Measurements from ENCODE around the gene C22orf31. TPM values are rescaled to one million over a fixed set of nuclear protein-coding genes. Genes with fewer than 3 reads are reported as not detected.

C22orf31 gene
- total RNA-seq, 1 experiment from 2014 or later = not detected

GRCh38 chr22:29055192-29055830 lies 6.3 kb downstream of the C22orf31 start:
- Histone ChIP-seq H3K4me1 (ENCODE audit: control insufficient read depth in 1 of 2, insufficient read depth in 2 of 2, low read length in 2 of 2) (no peaks in the 10 kb centered on the region), H2AFZ (ENCODE audit: low read depth, low read length, poor library complexity, severe bottlenecking) (no peak overlapping the region), H3K4me3 (replicated peaks in 1 of 2; ENCODE audit: low read depth in 1 of 2, low read length in 2 of 2) (no peak overlapping the region), H3K27me3 (ENCODE audit: insufficient read depth, low read length) (no peaks in the 10 kb centered on the region), H3K9me3 (ENCODE audit: control insufficient read depth in 1 of 2, insufficient read depth in 1 of 2, low read depth in 1 of 2, low read length in 2 of 2) (no peaks in the 10 kb centered on the region), H3K9ac (ENCODE audit: low read length) (no peak overlapping the region), H3K79me2 (ENCODE audit: insufficient read depth, low read length) (no peaks in the 10 kb centered on the region), H3K36me3 (ENCODE audit: control insufficient read depth in 1 of 2, insufficient read depth in 2 of 2, low read length in 2 of 2) (peaks cover 0 to 2% of the 10 kb centered on the region in 2 experiments; a peak in 1 of 4 replicates), H3K27ac (ENCODE audit: low read depth, low read length) (no peak overlapping the region), H4K20me1 (ENCODE audit: insufficient read depth) (no peaks in the 10 kb centered on the region), H3K9me2 (ENCODE audit: insufficient read depth) (no peaks in the 10 kb centered on the region), H3K4me2 (ENCODE audit: low read length) (no peak overlapping the region)
- DNase-seq (ENCODE audit: low read depth, low spot score) (no peak), ATAC-seq (no peak)
- TF ChIP-seq JUND (IDR thresholded peaks at IDR 0.05) = no peak
- TF ChIP-seq CEBPB (IDR thresholded peaks at IDR 0.05; ENCODE audit: low read depth) = no peak
- RAD21 ChIA-PET (ENCODE audit: low non-redundant PET in 1 of 2, low total read pairs in 2 of 2, uncharacterized antibody in 2 of 2, unreplicated experiment in 2 of 2) = no interaction called here
- intact Hi-C loops (cut with micrococcal nuclease) = no loop called here
- BruUV-seq (replicated peaks) = no TSS peak
- CTCF ChIA-PET = interaction anchor here (3.0 kb wide), 1 partner anchor 15 kb away, joined by 13 read pairs; no protein-coding TSS in a partner anchor
- POLR2A ChIA-PET = no interaction called here

GRCh38 chr22:29054251-29054767 lies 7.3 kb downstream of the C22orf31 start:
- CTCF ChIA-PET = interaction anchor here (3.0 kb wide), 1 partner anchor 14 kb away, joined by 13 read pairs; no protein-coding TSS in a partner anchor
- H3K27me3 ChIP-seq (ENCODE audit: insufficient read depth, low read length) = no peaks in the 10 kb centered on the region

More at GRCh38 chr22:29054251-29054767, 7.3 kb downstream of the C22orf31 start:
- Histone ChIP-seq H3K9me2 (ENCODE audit: insufficient read depth) (no peaks in the 10 kb centered on the region), H3K36me3 (ENCODE audit: control insufficient read depth in 1 of 2, insufficient read depth in 2 of 2, low read length in 2 of 2) (peaks cover 0 to 2% of the 10 kb centered on the region in 2 experiments; a peak in 2 of 4 replicates), H2AFZ (ENCODE audit: low read depth, low read length, poor library complexity, severe bottlenecking) (no peak overlapping the region), H3K4me1 (ENCODE audit: control insufficient read depth in 1 of 2, insufficient read depth in 2 of 2, low read length in 2 of 2) (no peaks in the 10 kb centered on the region), H3K4me3 (replicated peaks in 1 of 2; ENCODE audit: low read depth in 1 of 2, low read length in 2 of 2) (no peak overlapping the region), H3K27ac (ENCODE audit: low read depth, low read length) (no peak overlapping the region), H4K20me1 (ENCODE audit: insufficient read depth) (no peaks in the 10 kb centered on the region), H3K9ac (ENCODE audit: low read length) (no peak overlapping the region), H3K9me3 (ENCODE audit: control insufficient read depth in 1 of 2, insufficient read depth in 1 of 2, low read depth in 1 of 2, low read length in 2 of 2) (no peaks in the 10 kb centered on the region), H3K4me2 (ENCODE audit: low read length) (no peak overlapping the region), H3K79me2 (ENCODE audit: insufficient read depth, low read length) (no peaks in the 10 kb centered on the region)
- POLR2A ChIA-PET = no interaction called here
- no peak for ATAC-seq
- intact Hi-C loops (cut with micrococcal nuclease) = no loop called here
- RAD21 ChIA-PET (ENCODE audit: low non-redundant PET in 1 of 2, low total read pairs in 2 of 2, uncharacterized antibody in 2 of 2, unreplicated experiment in 2 of 2) = no interaction called here
- no peak for TF ChIP-seq ZBTB33 (IDR thresholded peaks at IDR 0.05; ENCODE audit: extremely low read depth, insufficient replicate concordance, low read length)
- TF ChIP-seq EZH2 (IDR thresholded peaks at IDR 0.05) = no peak
- TF ChIP-seq ZNF274 (IDR thresholded peaks at IDR 0.05; ENCODE audit: low read depth, low read length) = no peak
- no peak for TF ChIP-seq MAX (IDR thresholded peaks at IDR 0.05)
- no TSS peak for BruUV-seq (replicated peaks)
- no peak for DNase-seq (ENCODE audit: low read depth, low spot score)

Data from HCT116 (cell line).